Stimulated activated CD8-positive, alpha-beta memory T cell treated with anti-CD3 and anti-CD28 coated beads, Interleukin-12 subunit alpha, Interleukin-12 subunit beta, amount 100 ng/mL, for 24 hours (primary cell): ENCODE measurements around the gene NT5M.
A peak's percentile ranks its signal among the peaks of the same experiment; 100 is the strongest.
"Not testable (repeated sequence)": the region's sequence is repeated elsewhere in the genome, so short reads cannot be mapped to it uniquely, and the experiment has no call there.

Experiments
- DNase-seq: peaks from one replicate; pipeline ENCODE4 v3.0.0-alpha.2; 2020; ENCODE audit errors: extremely low read depth

NT5M gene

GRCh38 chr17:17301659-17302058 is 1.5 kb upstream of the NT5M start:
- not testable (repeated sequence) for DNase-seq

GRCh38 chr17:17303847-17304490 is 796 bp downstream of the NT5M start:
- DNase-seq, result no peak

- DNase-seq, result no peak
Observed at GRCh38 chr17:17304521-17304985, 1.4 kb downstream of the NT5M start.

GRCh38 chr17:17305281-17305801 is 2.2 kb downstream of the NT5M start:
- no peak for DNase-seq

- DNase-seq, result no peak
Observed at GRCh38 chr17:17309356-17309755, 6.2 kb downstream of the NT5M start.

GRCh38 chr17:17313350-17313991 is 10.3 kb downstream of the NT5M start:
- peak; percentile 34 for DNase-seq

- DNase-seq, result no peak
Observed at GRCh38 chr17:17314501-17315071, 11.4 kb downstream of the NT5M start.

GRCh38 chr17:17315142-17315821 is 12.1 kb downstream of the NT5M start:
- DNase-seq, result no peak

- DNase-seq, result no peak
Observed at GRCh38 chr17:17320188-17320910, 17.2 kb downstream of the NT5M start.

GRCh38 chr17:17320911-17321220 is 17.7 kb downstream of the NT5M start:
- DNase-seq, result no peak

- DNase-seq, result no peak
Observed at GRCh38 chr17:17321356-17322025, 18.3 kb downstream of the NT5M start.

- DNase-seq, result no peak
Observed at GRCh38 chr17:17322516-17323510, 19.6 kb downstream of the NT5M start.

GRCh38 chr17:17324616-17325015 is 21.4 kb downstream of the NT5M start:
- no peak for DNase-seq

- no peak for DNase-seq
Observed at GRCh38 chr17:17325228-17325627, 22.1 kb downstream of the NT5M start.

- no peak for DNase-seq
Observed at GRCh38 chr17:17325816-17326215, 22.6 kb downstream of the NT5M start.

- no peak for DNase-seq
Observed at GRCh38 chr17:17326275-17326875, 23.2 kb downstream of the NT5M start.

GRCh38 chr17:17328251-17328650 is 25.1 kb downstream of the NT5M start:
- DNase-seq, result no peak

- no peak for DNase-seq
Observed at GRCh38 chr17:17341452-17341851, 38.3 kb downstream of the NT5M start.

- no peak for DNase-seq
Observed at GRCh38 chr17:17342242-17342945, 39.2 kb downstream of the NT5M start.
